A673 (cell line): ENCODE measurements around the gene PID1.

Experiments
- CTCF ChIP-seq: fragments of 300-800, 200-600 bp; sonication (generic); conservative IDR thresholded peaks from 2 replicates; pipeline ENCODE4 v1.5.1; 2017; ENCODE audit warnings: low read depth, mild to moderate bottlenecking, antibody characterized with exemption, low read length, moderate library complexity, mixed read lengths
- EZH2 ChIP-seq: fragments of 200-600 bp; sonication (generic); IDR thresholded peaks from 2 replicates; pipeline ENCODE4 v1.6.1; 2017; ENCODE audit warnings: borderline replicate concordance, low read depth, mild to moderate bottlenecking, mixed read lengths, antibody characterized with exemption, low read length; ENCODE audit not compliant: poor library complexity, severe bottlenecking

- no peak for TF ChIP-seq EZH2
- TF ChIP-seq CTCF, result no peak
These were observed 133.4 kb downstream of the PID1 start for GRCh38 chr2:229137639-229138038.
